Epidermal melanocyte (primary cell): ENCODE data around the gene PSMB11.
A peak's percentile ranks its signal among the peaks of the same experiment; 100 is the strongest.
"Not testable (repeated sequence)": the region's sequence is repeated elsewhere in the genome, so short reads cannot be mapped to it uniquely, and the experiment has no call there.

Experiments
- DNase-seq: peaks from one replicate; pipeline ENCODE4 v3.0.0; 2011; ENCODE audit warnings: low spot score; ENCODE audit not compliant: insufficient read length

Gene PSMB11

GRCh38 chr14:23013054-23013748 is 28.8 kb upstream of the PSMB11 start:
- no peak for DNase-seq

DNA sequence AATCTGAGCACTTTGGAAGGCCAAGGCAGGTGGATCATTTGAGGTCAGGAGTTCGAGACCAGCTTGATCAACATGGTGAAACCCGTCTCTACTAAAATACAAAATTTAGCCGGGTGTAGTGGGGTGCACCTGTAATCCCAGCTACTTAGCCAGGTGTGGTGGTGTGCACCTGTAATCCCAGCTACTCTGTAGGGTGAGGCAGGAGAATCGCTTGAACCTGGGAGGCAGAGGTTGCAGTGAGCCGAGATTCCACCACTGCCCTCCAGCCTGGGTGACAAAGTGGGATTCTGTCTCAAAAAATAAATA is 28.3 kb upstream of the PSMB11 start:
- not testable (repeated sequence) for DNase-seq

DNA sequence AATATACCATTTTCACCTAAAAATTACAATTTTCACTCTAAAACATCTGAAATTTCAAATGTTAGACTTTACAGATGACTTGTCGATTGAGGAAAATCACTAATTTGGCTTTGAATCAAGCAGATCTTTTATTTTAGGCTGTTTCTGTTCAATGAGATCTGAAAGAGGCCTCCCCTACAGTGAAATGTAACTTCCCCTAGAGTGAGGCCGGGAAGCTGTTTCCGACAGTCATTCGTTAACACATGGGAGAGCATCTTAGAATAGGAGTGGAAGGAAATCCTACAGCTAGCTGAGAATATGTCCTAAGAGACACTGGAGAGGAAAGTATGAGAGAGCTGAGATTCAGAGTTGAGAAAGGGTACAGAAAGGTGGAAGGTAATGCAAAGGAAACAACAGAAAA is 26.4 kb upstream of the PSMB11 start:
- DNase-seq, result no peak

DNA sequence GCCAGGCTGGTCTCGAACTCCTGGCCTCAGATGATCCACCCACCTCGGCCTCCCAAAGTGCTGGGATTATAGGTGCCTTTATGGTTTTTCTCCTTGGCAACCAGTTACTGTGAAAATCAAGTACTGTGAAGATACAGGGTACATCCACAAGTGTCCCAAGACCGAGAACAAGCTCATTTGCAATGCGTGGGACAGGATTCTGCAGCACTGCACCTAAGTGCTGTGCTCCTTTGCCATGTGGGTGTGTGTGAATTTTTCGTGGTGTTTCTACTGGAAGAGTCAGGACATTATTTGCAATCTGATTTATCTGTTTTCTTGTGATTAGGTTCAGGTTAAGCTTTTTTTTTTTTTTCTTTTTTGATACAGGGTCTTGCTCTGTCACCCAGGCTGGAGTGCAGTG is 24.9 kb upstream of the PSMB11 start:
- DNase-seq, result no peak

DNA sequence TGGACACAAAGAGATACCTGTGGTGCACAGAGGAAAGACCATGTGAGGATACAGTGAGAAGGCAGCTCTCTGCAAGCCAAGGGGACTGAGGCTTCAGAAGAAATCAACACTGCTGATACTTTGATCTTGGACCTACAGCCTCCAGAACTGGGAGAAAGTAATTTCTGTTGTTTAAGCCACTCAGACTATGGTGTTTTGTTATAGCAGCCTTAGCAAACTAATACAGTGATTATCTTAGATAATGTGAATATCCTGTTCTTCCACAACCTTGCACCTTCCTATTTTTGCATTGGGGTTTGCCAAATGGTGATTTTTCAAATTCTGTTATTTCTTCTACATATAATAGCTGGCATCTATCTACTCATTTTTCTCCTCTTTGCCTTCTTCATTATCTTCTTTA is 23.9 kb upstream of the PSMB11 start:
- no peak for DNase-seq

DNA sequence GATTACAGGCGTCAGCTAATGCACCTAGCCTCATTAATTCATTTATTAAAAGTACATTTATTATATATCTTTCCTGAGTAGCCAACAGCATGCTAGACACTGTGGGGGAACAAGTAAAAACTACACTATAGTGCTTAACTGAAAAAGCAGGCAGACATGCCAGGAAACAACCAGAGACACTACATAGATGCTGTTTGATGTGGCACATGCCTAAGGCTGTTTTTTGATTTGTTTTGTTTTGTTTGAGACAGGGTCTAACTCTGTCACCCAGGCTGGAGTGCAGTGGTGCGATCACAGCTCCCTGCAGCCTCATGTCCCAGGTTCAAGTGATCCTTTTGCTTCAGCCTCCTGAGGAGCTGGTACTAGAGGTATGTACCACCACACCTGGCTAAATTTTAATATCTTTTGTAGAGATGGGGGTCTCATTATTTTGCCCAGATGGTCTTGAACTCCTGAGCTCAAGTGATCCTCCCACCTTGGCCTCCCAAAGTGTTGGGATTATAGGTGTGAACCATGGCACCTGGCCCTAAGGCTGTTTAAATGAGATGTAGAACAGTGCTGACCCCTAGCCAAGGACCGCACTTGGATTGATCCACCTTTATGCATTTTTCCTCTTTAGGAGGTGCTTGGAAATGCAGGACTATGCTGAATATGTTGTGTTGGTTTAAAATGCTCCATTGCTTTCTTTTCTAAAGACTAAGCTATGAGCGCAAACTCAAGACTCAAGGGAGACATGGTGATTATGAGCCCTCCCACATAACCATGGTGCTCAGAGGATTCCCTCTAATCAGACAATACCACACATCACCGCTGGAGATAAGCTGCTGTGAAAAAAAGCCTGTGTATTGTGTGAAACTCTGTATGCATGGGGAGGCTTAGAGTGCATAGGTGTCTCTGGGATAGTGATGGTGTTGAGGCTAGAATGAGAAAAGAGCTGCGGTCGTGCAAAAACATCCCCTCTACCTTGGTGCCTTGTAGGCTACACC is 21.6 kb upstream of the PSMB11 start:
- DNase-seq, result no peak

- DNase-seq, result no peak
These were observed 20.6 kb upstream of the PSMB11 start for GRCh38 chr14:23021434-23021833.

- no peak for DNase-seq
These were observed 20.0 kb upstream of the PSMB11 start for GRCh38 chr14:23021889-23022442.

GRCh38 chr14:23023022-23023794 is 18.8 kb upstream of the PSMB11 start:
- DNase-seq, result no peak

DNA sequence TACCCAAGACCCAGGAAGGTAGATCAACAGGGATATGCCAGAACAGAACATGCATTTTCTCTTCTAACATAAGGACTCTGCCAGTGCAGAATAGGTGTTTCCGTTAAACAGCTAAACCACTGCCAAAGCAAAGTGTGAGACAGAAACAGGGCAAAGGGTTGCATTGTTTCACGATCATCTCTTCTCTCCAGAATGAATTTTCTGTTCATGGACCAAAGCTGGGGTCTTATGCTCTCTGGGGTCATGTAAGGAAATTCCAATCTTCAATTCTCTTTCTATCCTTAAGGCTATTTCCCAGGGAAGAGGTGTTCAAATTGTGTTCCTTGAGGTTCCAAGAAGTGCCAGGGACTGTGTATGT is 18.2 kb upstream of the PSMB11 start:
- DNase-seq, result no peak

DNA sequence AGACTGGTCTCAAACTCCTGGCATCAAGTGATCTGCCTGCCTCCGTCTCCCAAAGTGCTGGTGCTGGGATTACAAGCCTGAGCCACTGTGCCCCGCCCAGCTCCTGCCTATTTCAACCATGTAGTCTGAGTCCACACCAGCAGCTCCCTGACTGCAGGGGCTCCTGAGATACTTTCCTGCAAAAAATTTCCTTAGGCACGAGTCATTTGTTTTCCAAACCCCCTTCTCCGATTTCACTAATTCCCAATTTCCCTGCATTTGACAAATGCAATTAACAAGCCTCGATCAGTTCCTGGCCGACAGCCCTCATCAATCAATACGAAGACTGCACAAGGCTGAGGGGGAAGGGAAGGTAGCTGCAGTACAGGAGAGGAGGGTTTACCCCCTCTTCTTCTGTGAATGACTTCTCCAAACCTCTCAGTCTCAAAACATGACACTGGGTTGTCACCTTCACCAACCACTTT is 17.4 kb upstream of the PSMB11 start:
- DNase-seq, result no peak

DNA sequence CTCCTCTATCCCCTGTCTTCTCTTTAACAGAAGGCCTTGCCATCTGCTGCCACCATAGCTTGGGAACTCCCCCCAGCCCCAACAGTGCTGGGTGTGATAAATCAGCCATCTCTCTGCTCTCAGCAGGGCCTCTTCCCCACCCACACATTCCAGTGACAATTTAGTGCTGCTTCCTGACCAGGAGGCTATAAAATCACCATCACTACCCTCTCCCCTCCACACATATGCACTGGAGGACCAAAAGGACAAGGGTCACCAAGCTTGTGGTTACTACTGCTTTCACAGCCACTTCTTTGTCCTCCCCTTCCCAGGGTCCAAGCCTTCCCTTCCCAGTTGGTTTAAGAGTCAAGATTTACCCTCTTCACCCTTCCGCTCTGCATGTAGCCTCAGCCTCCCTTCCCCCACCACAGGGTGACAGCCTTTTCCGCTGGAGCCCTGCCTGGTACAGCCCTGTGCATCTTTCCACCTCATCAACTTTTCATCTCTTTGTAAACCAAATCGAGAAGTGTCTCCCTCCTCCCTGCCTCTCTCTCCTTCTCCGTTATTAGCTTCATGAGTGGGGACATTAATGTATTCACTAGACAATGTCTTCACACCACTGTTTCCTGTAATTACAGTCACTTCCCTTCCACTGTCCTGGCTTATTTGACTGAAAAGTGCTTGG is 16.7 kb upstream of the PSMB11 start:
- DNase-seq, result no peak

DNA sequence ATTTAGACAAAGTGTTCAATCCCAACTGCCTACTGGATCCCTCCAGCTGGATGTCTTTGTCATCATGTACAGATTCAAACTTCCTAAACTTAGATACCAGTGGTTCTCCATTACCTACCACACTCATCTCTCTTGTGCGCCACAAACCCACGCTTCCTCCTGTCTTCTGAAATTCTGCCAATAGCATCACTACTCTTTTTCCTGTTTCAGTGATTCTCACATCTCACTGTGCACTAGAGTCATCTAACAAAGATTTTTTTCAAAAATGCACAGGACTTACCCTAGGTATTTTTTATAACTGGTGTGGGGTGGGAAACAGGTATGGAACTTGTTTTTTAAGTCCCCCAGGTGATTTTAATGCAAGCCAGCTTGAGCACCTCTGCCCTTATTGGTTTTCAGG is 13.2 kb upstream of the PSMB11 start:
- no peak for DNase-seq

DNA sequence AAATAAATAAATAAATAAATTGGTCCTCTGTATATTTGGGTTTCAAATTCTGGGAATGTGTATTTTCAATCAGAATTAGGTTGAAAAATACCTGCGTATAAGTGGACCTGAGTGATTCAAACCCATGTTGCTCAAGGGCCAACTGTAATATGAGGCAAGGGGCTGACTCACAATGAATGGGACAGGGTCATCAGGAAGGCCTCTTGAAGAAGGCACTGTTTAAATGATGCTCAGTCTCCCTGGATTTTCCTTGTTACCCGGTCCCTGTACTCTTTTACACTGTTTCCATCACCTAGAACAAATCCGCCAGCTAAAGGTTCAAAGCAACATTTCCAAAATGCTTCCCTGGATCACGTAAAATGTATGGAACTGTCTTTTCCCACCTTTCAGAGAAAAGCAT is 11.1 kb upstream of the PSMB11 start:
- DNase-seq, result no peak

GRCh38 chr14:23033251-23033727 is 8.7 kb upstream of the PSMB11 start:
- no peak for DNase-seq

GRCh38 chr14:23033801-23034497 is 8.1 kb upstream of the PSMB11 start:
- no peak for DNase-seq

- DNase-seq, result peak; percentile 96
These were observed 7.3 kb upstream of the PSMB11 start, which contains the start of gene PSMB5 for GRCh38 chr14:23034498-23035302. TSS of gene PSMB5 (minus strand) at chr14:23034900. CDS start at chr14:23034881, 19 bp downstream.

DNA sequence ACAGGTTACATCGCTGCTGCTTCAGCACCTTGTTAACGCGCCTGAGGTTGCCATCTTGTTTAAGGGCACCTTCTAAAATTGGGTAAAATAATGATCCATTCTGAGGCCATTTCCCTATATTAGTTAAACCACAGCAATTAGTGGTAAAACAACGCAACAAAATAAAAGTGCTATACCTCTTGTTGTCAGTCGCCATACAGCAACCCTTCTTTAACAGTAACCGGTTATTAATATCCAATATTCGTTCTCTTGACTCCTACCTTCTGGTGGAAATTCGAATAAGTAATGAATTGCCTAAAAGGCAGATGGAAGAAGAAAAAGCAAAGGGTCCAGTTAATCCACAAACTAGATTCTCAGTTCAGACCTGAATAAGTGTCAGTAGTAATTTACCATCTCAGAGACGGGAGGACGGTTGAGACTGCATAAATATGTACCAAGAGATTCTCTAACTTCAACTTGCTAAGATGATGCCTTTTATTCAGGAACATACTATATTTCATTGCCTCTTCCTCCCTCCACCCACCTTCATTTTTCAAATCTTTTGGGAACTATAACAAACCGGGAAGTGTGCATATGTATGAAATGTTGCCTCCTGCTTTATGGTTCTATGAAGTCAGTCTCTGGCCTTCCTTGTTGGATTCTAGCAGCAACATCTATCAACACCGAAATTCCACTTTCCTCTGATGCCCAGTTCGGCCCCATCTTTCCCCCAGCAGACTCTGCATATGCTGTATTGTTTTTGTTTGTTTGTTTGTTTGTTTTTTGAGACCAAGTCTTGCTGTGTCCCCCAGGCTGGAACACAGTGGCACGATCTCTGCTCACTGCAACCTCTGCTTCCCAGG is 6.5 kb upstream of the PSMB11 start:
- no peak for DNase-seq

- DNase-seq, result no peak
These were observed 1.9 kb upstream of the PSMB11 start for GRCh38 chr14:23040100-23040499.
